Measurements from ENCODE around the gene TICAM2.

Gene TICAM2

DNA sequence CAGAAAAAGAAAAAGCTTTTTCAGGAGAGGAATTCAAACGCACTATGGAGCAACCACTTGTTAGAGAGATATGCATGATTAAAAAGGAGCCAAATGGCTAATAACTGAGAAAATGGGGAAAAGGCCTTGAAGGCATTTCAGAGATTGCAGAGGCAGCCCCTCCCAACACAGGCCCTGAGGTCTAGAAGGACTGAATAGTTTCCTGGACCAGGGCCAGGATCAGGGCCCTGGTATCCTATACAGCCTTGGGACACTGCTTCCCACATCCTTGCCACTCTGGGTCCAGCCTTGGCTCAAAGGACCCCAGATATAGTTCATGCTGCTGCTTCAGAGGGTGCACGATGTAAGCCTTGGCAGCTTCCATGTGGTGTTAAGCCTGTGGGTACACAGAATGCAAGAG is 37.0 kb downstream of the TICAM2 start:
- TF ChIP-seq, protein P1, sequence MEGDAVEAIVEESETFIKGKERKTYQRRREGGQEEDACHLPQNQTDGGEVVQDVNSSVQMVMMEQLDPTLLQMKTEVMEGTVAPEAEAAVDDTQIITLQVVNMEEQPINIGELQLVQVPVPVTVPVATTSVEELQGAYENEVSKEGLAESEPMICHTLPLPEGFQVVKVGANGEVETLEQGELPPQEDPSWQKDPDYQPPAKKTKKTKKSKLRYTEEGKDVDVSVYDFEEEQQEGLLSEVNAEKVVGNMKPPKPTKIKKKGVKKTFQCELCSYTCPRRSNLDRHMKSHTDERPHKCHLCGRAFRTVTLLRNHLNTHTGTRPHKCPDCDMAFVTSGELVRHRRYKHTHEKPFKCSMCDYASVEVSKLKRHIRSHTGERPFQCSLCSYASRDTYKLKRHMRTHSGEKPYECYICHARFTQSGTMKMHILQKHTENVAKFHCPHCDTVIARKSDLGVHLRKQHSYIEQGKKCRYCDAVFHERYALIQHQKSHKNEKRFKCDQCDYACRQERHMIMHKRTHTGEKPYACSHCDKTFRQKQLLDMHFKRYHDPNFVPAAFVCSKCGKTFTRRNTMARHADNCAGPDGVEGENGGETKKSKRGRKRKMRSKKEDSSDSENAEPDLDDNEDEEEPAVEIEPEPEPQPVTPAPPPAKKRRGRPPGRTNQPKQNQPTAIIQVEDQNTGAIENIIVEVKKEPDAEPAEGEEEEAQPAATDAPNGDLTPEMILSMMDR (IDR thresholded peaks at IDR 0.05; ENCODE audit: low read depth, low read length, missing control alignments) = no peak
- DNase-seq (ENCODE audit: extremely low read depth, low read depth) = no peak
- no peak overlapping the region for H3K4me3 ChIP-seq (replicated peaks; ENCODE audit: low read depth, low read length)

GRCh38 chr5:115561176-115561575 is 41.1 kb downstream of the TICAM2 start:
- no peak for DNase-seq (ENCODE audit: extremely low read depth, low read depth)
- H3K4me3 ChIP-seq (replicated peaks; ENCODE audit: low read depth, low read length) = no peak overlapping the region
- TF ChIP-seq, protein P1 (IDR thresholded peaks at IDR 0.05; ENCODE audit: low read depth, low read length, missing control alignments) = no peak

GRCh38 chr5:115559524-115559923 is 42.8 kb downstream of the TICAM2 start:
- TF ChIP-seq, protein P1 (IDR thresholded peaks at IDR 0.05; ENCODE audit: low read depth, low read length, missing control alignments) = no peak
- DNase-seq (ENCODE audit: extremely low read depth, low read depth) = no peak
- no peak overlapping the region for H3K4me3 ChIP-seq (replicated peaks; ENCODE audit: low read depth, low read length)

GRCh38 chr5:115558388-115558956 is 43.8 kb downstream of the TICAM2 start:
- no peak for DNase-seq (ENCODE audit: extremely low read depth, low read depth)
- no peak overlapping the region for H3K4me3 ChIP-seq (replicated peaks; ENCODE audit: low read depth, low read length)
- TF ChIP-seq, protein P1 (IDR thresholded peaks at IDR 0.05; ENCODE audit: low read depth, low read length, missing control alignments) = no peak

DNA sequence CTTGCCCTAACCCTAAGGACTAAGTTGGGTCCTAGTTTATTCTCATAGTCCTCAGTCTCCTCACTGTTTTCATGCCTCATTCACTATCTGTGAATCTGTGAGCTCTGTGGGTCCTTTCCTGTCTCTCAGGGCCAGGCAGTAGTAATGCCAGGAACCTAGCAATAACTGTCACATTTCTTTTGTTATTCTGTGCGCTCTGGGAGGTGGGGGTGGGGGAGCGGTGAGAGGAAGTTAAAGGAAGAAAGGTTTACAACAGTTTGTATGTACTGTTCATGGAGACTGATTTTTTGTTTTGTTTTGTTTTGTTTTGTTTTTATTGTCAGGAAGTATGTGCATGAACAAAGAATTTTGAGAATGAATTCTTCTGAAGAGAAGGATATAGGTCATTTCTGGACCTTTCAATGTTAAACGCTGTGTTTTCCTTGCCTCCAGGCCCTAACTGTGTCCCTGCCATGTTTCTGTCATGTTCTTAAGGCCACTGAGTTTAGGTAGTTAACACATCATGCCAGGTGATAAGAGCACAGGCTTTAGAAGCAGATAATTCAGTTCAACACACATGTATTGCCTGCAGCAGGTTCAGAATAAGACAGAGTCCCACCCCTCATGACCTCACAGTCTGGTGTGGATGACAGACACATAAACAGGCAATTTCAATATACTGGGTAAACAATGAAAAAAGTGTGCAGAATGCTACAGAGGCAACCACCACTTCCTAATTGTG is 44.5 kb downstream of the TICAM2 start:
- no peak for DNase-seq (ENCODE audit: extremely low read depth, low read depth)
- TF ChIP-seq, protein P1 (IDR thresholded peaks at IDR 0.05; ENCODE audit: low read depth, low read length, missing control alignments) = no peak
- no peak overlapping the region for H3K4me3 ChIP-seq (replicated peaks; ENCODE audit: low read depth, low read length)

DNA sequence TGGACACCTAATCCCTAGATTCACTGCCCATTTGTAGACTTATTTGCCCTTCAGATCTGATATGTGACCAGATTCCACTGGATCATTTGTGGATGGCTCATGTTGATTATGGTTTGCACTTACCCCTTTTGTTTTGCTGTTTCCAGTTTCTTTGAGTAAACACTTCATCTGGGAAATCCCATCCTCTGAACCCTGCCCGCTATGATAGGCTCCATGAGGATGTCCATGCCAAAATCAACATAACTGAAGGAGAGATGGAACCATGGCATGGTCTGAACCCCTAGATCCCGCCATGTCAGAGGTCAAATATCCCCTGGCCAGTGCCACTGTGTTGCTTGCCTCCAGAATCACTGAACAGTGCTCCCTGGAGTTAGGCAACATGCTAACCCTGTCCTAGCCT is 46.0 kb downstream of the TICAM2 start:
- H3K4me3 ChIP-seq (replicated peaks; ENCODE audit: low read depth, low read length) = no peak overlapping the region
- TF ChIP-seq, protein P1 (IDR thresholded peaks at IDR 0.05; ENCODE audit: low read depth, low read length, missing control alignments) = no peak
- DNase-seq (ENCODE audit: extremely low read depth, low read depth) = no peak

All from HFF-Myc (cell line).